NCI-H1092 treated with DMSO at 0.1 percent for 48 hours (cell line): ENCODE data around the gene AHNAK.
A peak's percentile ranks its signal among the peaks of the same experiment; 100 is the strongest.
"Not testable (repeated sequence)": the region's sequence is repeated elsewhere in the genome, so short reads cannot be mapped to it uniquely, and the experiment has no call there.

Experiments used
- DNase-seq: peaks from one replicate; lab custom pipeline; 2025; lab: John Stamatoyannopoulos, UW

The AHNAK gene

DNA sequence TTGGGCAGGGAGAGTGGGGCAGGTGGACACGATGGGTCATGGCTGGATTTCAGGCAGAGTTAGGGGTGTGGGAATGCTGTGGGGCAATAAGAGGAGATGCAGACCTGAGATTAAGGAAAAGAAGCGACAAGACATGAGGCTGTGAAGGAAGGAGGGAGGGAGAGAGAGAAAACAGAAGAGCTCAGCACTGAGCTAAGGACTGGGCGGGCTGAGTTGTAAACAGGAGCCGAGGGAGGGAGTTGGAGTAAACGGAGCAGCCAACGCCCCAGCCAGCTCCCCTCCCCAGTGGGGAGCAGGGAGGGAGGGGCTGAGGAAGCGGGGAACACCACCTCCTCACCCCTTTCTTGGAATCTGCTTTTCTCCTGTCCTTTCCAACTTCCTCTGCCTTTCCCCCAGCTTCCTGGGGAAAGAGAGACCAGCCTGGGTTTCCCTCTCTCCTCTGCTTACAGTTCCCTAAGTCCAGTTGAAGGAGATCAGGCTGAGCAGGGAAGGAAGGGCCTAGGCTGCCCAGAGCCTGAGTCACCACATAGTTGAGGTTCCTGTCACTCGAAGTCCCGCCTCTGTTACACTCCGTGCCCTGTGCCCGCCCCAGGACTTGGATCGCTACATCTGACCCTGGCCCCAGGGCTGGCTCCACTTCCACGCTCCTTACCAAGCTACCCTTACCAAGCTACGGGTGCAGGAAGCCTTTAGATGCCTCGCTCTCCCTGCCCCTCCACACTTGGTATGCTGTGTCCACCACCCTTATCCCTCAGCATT, 6.7 kb upstream of the AHNAK start:
- DNase-seq = no peak

DNA sequence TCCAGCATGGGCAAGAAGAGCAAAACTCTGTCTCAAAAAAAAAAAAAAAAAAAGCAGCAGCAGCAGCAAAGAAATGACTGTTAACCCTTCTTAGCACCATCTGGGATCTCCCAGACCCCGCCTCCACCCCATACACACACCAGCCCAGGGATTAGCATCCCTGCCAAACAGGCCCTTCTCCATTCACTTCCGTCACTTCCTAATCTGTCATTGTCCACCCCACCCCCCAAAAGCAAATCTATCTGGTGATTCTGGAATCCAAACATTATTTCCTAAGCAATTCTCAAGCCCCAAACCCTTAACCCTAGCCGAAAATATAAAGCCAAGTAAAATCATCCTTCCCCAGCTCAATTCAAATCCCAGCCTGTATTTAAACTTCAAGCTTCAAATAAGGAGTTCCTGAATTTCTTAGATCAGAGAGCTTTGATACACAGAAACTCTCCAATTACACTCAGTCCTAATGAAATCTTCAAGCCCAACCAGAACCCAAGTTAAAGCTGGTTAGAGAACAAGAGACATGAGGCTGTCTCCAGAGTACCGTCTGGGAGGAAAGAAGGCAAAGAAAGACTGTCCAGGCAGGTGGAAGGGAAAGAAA, 6.0 kb upstream of the AHNAK start:
- no peak for DNase-seq

GRCh38 chr11:62550478-62550877, 3.9 kb upstream of the AHNAK start:
- DNase-seq = not testable (repeated sequence)

DNA sequence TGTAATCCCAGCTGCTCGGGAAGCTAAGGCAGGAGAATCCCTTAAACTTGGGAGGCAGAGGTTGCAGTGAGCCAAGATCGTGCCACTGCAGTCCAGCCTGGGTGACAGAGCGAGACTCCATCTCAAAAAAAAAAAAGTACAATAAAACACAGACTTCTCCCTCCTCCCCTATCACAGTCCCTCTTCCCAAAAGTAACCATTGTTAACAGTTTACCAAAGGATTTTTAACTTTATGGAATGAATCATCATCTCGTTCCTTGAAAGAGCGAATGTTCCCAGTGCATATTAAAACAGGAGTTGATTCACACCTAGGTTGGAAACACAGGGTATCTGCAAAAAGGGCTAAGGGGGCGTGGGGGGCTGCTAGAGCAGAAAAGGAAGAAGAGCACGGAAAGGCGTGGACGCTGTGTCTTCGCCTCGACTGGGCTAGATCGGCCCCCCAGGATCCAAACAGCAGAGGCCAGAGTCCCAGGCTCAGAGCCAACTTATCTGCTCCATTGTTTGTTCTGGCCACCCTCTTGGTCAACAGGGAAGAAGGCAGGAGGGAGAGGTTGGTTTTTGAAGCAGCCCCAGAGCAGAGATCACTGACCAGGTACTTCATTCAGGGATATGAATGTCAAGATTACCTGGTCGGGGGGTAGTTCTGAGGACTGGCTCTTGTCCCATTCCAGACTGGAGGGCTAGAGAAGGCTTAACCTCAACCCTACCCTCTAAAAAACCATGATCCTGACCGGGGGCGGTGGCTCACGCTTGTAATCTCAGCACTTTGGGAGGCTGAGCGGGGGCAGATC, 2.1 kb upstream of the AHNAK start:
- no peak for DNase-seq

- no peak for DNase-seq
Measured at GRCh38 chr11:62547691-62548281, 1.2 kb upstream of the AHNAK start.

GRCh38 chr11:62546929-62547625, 471 bp upstream of the AHNAK start:
- DNase-seq = no peak

DNA sequence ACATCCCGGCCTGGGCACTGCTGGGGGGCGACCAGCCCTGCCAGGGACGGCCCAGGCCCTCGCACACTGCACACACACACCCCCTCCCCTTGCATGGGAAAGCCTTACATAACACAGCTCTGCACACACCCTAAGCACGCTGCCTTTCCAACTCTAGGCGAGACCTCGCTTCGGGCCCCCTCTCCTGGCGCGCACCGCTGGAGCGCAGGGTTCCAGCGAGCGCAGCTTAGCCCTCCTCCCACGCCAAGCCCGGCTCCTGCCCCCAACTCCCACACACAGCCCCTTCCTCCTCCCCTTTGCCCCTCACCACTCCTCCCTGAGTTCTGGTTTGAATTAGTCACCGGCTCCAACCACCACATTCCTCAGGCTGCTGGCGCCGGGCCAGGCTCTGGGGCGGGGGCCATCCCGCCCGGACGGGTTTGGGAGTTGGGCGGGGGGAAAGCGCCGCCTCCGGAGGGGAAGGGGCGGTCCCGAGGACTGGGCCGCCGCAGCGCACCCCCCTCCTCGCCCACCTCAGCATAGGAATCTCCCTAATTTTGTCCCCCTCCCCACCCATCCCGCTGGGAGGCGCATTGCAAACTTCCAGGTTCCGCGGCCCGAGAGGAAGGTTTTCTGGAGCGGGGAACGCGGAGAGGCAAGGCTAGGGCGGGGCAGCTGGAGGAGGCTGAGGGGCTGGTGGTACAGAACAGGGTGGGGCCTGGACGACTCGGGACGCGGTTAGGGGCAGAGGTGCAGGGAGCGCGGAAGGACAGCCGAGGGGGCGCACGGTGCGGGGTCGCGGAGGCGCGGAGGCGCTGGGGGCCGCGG, 966 bp downstream of the AHNAK start:
- no peak for DNase-seq

GRCh38 chr11:62544581-62545436, 1.8 kb downstream of the AHNAK start:
- no peak for DNase-seq

- no peak for DNase-seq
Measured at GRCh38 chr11:62543680-62544444, 2.7 kb downstream of the AHNAK start.

GRCh38 chr11:62542750-62543567, 3.6 kb downstream of the AHNAK start:
- peak; percentile 37 for DNase-seq

DNA sequence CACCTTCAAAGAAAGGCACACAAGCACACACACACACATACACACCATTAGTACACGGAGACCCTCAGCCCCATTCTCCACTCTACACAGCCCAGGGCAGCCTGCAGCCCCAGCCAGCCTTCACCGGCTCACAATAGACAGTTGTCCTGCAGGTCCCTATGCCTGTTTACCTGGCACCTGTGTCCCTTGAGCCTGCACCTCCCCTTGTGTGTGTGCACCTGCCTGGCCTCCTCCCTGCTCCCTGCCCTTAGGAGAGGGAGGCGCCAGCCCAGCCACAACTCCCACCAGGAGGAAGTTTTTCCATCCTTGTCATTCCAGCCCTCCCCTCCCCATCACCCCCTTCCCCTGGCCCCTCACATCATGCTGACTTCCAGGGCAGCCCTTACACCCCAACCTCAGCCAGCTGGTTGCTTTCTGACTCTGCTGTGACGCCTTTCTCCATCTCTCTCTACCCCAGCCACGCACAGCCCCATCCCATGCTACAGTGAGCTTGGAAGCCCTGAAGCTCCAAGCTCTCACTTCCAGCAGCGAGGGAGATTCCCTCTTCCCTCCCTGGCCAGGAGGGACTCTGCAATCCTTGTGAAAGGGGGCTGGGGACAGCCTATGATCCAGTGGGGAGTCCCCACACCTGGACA, 4.4 kb downstream of the AHNAK start:
- no peak for DNase-seq

GRCh38 chr11:62540804-62541701, 5.6 kb downstream of the AHNAK start:
- no peak for DNase-seq

- no peak for DNase-seq
Measured at GRCh38 chr11:62539238-62539925, 7.2 kb downstream of the AHNAK start.

GRCh38 chr11:62538470-62539237, 8.0 kb downstream of the AHNAK start:
- no peak for DNase-seq

GRCh38 chr11:62536301-62536957, 10.2 kb downstream of the AHNAK start:
- DNase-seq = no peak
